Osteocyte (in vitro differentiated cells): ENCODE measurements around the gene GJD2. TPM values are rescaled to one million over a fixed set of nuclear protein-coding genes. Genes with fewer than 3 reads are reported as not detected.

Experiments used
- DNase-seq: peaks from one replicate; pipeline ENCODE4 v3.0.0; 2021; ENCODE audit warnings: mixed read lengths; ENCODE audit not compliant: unreplicated experiment; ENCODE audit errors: extremely low spot score
- H3K27ac Mint-ChIP-seq: one replicate; pipeline ENCODE4 v1.8.0; 2021; ENCODE audit warnings: mild to moderate bottlenecking, mixed read lengths; ENCODE audit not compliant: unreplicated experiment
- H3K27me3 Mint-ChIP-seq: one replicate; pipeline ENCODE4 v1.8.0; 2021; ENCODE audit warnings: mixed read lengths; ENCODE audit not compliant: unreplicated experiment
- H3K36me3 Mint-ChIP-seq: one replicate; pipeline ENCODE4 v1.8.0; 2021; ENCODE audit warnings: mixed read lengths; ENCODE audit not compliant: unreplicated experiment
- H3K4me1 Mint-ChIP-seq: one replicate; pipeline ENCODE4 v1.8.0; 2021; ENCODE audit warnings: mixed read lengths; ENCODE audit not compliant: unreplicated experiment
- H3K4me3 Mint-ChIP-seq: one replicate; pipeline ENCODE4 v1.8.0; 2021; ENCODE audit warnings: mild to moderate bottlenecking, moderate library complexity, mixed read lengths; ENCODE audit not compliant: unreplicated experiment
- H3K9me3 Mint-ChIP-seq: one replicate; pipeline ENCODE4 v1.8.0; 2021; ENCODE audit warnings: mixed read lengths; ENCODE audit not compliant: unreplicated experiment
- total RNA-seq: library from RNA; stranded (reverse); gene quantifications from 2 replicates; pipeline ENCODE4 v1.2.1, GENCODE V29; 2021
- TF ChIP-seq, protein P1 (sequence below): fragments of 200-600 bp; sonication (generic); IDR thresholded peaks from 2 replicates; pipeline ENCODE4 v1.5.0; 2021; ENCODE audit warnings: antibody characterized with exemption, mild to moderate bottlenecking, moderate library complexity

The GJD2 gene
- total RNA-seq, 1 donor from 2014 or later, result not detected

DNA sequence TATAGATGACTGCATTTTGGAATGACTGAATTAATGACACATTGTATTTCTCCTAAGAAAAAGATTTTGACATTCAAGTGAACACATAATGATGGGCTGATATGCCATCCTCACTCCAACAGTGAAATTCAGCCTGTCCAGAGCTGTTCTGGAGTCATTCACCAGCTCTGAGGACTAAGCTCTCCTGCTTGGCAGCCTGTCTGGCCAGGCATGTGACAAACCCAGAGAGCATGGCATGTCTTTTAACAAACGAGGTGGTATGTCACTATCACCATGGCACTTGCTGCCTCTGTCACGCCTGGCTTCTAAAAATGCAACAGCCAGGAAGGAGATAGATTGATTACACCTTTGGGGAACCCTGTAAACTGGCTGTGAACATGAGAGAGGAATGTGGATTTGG, 39.1 kb upstream of the GJD2 start:
- peaks cover 21% of the 10 kb centered on the region for H3K4me1 Mint-ChIP-seq
- no peak overlapping the region for H3K4me3 Mint-ChIP-seq

DNA sequence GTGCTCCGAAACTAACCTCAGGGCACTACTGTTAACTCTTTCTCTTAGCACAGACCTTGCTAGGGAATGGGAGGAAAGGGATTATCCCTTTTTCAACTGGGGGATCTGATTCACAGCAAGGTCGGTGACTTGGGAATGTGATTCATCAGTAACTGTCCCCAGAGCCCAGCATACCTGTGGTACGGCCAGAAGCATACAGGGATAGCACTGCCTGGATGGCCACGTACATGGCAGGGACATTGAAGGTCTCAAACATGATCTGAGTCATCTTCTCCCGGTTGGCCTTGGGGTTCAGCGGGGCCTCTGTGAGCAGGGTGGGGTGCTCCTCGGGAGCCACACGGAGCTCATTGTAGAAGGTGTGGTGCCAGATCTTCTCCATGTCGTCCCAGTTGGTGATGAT, 38.3 kb upstream of the GJD2 start:
- Mint-ChIP-seq H3K9me3 (no peaks in the 10 kb centered on the region), H3K27ac (no peak overlapping the region), H3K4me3 (no peak overlapping the region), H3K27me3 (peaks cover 43% of the 10 kb centered on the region), H3K4me1 (peaks cover 18% of the 10 kb centered on the region), H3K36me3 (no peaks in the 10 kb centered on the region)
- no peak for DNase-seq
- TF ChIP-seq, protein P1, sequence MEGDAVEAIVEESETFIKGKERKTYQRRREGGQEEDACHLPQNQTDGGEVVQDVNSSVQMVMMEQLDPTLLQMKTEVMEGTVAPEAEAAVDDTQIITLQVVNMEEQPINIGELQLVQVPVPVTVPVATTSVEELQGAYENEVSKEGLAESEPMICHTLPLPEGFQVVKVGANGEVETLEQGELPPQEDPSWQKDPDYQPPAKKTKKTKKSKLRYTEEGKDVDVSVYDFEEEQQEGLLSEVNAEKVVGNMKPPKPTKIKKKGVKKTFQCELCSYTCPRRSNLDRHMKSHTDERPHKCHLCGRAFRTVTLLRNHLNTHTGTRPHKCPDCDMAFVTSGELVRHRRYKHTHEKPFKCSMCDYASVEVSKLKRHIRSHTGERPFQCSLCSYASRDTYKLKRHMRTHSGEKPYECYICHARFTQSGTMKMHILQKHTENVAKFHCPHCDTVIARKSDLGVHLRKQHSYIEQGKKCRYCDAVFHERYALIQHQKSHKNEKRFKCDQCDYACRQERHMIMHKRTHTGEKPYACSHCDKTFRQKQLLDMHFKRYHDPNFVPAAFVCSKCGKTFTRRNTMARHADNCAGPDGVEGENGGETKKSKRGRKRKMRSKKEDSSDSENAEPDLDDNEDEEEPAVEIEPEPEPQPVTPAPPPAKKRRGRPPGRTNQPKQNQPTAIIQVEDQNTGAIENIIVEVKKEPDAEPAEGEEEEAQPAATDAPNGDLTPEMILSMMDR, result no peak

More for the DNA sequence above, 39.1 kb upstream of the GJD2 start:
- TF ChIP-seq, protein P1, result no peak
- Mint-ChIP-seq H3K27ac (no peak overlapping the region), H3K36me3 (no peaks in the 10 kb centered on the region), H3K9me3 (no peaks in the 10 kb centered on the region), H3K27me3 (peaks cover 40% of the 10 kb centered on the region)
- DNase-seq, result no peak

DNA sequence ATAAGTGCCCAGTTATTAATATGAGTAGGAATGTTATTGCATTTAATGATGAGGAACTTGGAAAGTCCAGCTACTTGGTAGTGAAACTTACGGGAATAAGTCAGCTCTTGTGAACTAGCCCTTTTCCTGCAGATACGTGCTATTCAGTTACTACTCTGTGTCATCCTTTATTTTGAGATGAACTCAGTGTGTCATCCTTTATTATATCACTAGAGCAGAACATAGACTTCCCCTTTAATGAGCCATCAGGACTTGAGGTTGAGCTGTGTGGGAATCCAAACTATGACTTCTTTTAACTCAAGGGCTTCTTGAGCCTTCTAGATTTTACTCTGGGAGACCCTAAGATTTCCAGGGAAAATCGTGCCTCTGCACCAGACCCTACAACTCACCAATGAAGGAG, 36.9 kb upstream of the GJD2 start:
- Mint-ChIP-seq H3K9me3 (no peaks in the 10 kb centered on the region), H3K27ac (no peak overlapping the region), H3K4me3 (no peak overlapping the region), H3K27me3 (peaks cover 52% of the 10 kb centered on the region), H3K4me1 (peaks cover 9% of the 10 kb centered on the region), H3K36me3 (no peaks in the 10 kb centered on the region)
- no peak for DNase-seq
- TF ChIP-seq, protein P1, result no peak

DNA sequence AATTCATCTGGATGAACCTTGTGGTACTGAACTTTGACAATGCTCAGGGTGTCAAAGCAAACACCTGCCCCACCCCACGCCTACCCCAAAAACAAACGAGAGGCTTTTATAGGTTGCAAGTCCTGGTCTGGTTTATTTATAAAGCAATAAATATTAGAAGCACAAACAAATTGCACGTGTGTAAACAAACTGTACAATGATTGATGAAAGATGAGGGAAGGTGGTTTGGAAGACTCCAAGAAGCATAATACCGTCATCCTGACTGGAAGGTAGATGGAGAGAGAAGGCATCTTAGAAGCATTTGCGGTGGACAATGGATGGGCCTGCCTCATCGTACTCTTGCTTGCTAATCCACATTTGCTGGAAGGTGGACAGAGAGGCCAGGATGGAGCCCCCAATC, 35.3 kb upstream of the GJD2 start:
- DNase-seq, result no peak

DNA sequence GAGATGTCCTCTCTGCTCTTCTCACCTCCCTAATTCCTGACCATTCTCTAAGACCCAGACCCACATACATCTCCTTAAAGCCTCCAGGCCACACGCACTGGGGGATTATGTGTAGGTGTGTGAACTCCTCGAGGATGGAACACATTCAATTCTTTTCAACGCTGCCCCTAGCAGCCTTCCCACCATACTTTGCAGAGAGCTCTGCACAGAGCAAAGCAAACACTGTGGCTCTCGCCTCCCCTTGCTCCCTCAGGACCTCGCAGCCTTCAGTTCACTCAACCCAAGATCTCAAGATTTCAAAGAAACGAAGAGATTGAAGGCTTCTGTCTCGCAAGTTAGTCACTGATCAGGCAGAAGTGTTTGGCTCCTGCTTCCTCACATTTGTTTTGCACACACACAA, 34.5 kb upstream of the GJD2 start:
- H3K4me3 Mint-ChIP-seq, result no peak overlapping the region
- H3K9me3 Mint-ChIP-seq, result no peaks in the 10 kb centered on the region
- peaks cover 70% of the 10 kb centered on the region for H3K27me3 Mint-ChIP-seq
- no peaks in the 10 kb centered on the region for H3K4me1 Mint-ChIP-seq
- no peak overlapping the region for H3K27ac Mint-ChIP-seq
- DNase-seq, result no peak
- TF ChIP-seq, protein P1, result no peak
- H3K36me3 Mint-ChIP-seq, result no peaks in the 10 kb centered on the region

More for the DNA sequence above, 35.3 kb upstream of the GJD2 start:
- Mint-ChIP-seq H3K9me3 (no peaks in the 10 kb centered on the region), H3K27ac (no peak overlapping the region), H3K27me3 (peaks cover 65% of the 10 kb centered on the region), H3K36me3 (no peaks in the 10 kb centered on the region), H3K4me3 (no peak overlapping the region), H3K4me1 (peaks cover 2% of the 10 kb centered on the region)
- TF ChIP-seq, protein P1, result no peak
